Neural progenitor cell (in vitro differentiated cells): ENCODE data around the gene CAV1. TPM values are rescaled to one million over a fixed set of nuclear protein-coding genes. Genes with fewer than 3 reads are reported as not detected.

ENCODE experiments used
- DNase-seq: peaks from one replicate; pipeline ENCODE4 v3.0.0-alpha.2; 2016; ENCODE audit warnings: low spot score
- H2AFZ ChIP-seq: fragments of 200-600 bp; sonication (generic); replicated peaks from 2 replicates; pipeline ENCODE4 v1.6.1; 2016; ENCODE audit warnings: antibody characterized with exemption
- H3F3A ChIP-seq: fragments of 200-600 bp; sonication (generic); 2 replicates; pipeline ENCODE4 v1.6.1; 2016; ENCODE audit warnings: antibody characterized with exemption, low read depth
- H3K27ac ChIP-seq: fragments of 200-600 bp; sonication (generic); 2 replicates; pipeline ENCODE4 v1.5.1; 2016; ENCODE audit warnings: mild to moderate bottlenecking
- H3K27me3 ChIP-seq: fragments of 200-600 bp; sonication (generic); 2 replicates; pipeline ENCODE4 v1.6.1; 2016; ENCODE audit warnings: mild to moderate bottlenecking, moderate library complexity
- H3K36me3 ChIP-seq: fragments of 200-600 bp; sonication (generic); 2 replicates; pipeline ENCODE4 v1.5.1; 2016
- H3K4me1 ChIP-seq: fragments of 200-600 bp; sonication (generic); 2 replicates; pipeline ENCODE4 v1.6.1; 2016; ENCODE audit warnings: mixed run types
- H3K4me2 ChIP-seq: fragments of 200-600 bp; sonication (generic); 2 replicates; pipeline ENCODE4 v1.6.1; 2016
- H3K4me3 ChIP-seq: fragments of 200-600 bp; sonication (generic); 2 replicates; pipeline ENCODE4 v1.5.1; 2016
- H3K79me2 ChIP-seq: fragments of 200-600 bp; sonication (generic); 2 replicates; pipeline ENCODE4 v1.6.1; 2016; ENCODE audit warnings: low read depth
- H3K9ac ChIP-seq: fragments of 200-600 bp; sonication (generic); 2 replicates; pipeline ENCODE4 v1.6.1; 2016
- H3K9me3 ChIP-seq: fragments of 200-600 bp; sonication (generic); 2 replicates; pipeline ENCODE4 v1.5.1; 2016; ENCODE audit warnings: low read depth
- H4K20me1 ChIP-seq: fragments of 200-600 bp; sonication (generic); 2 replicates; pipeline ENCODE4 v1.6.1; 2016; ENCODE audit warnings: low read depth
- H3K27ac Mint-ChIP-seq: 3 replicates; pipeline ENCODE4 v1.8.0; 2021; ENCODE audit warnings: mixed read lengths
- H3K27me3 Mint-ChIP-seq: 2 replicates; pipeline ENCODE4 v1.8.0; 2022; ENCODE audit warnings: low read depth, mild to moderate bottlenecking, inconsistent platforms, moderate library complexity, mixed read lengths; ENCODE audit not compliant: insufficient read depth
- H3K36me3 Mint-ChIP-seq: 3 replicates; pipeline ENCODE4 v1.8.0; 2021; ENCODE audit warnings: mixed read lengths
- H3K4me1 Mint-ChIP-seq: 3 replicates; pipeline ENCODE4 v1.8.0; 2021; ENCODE audit warnings: mixed read lengths
- H3K4me3 Mint-ChIP-seq: 3 replicates; pipeline ENCODE4 v1.8.0; 2021; ENCODE audit warnings: mild to moderate bottlenecking, moderate library complexity, mixed read lengths
- H3K9me3 Mint-ChIP-seq: 3 replicates; pipeline ENCODE4 v1.8.0; 2020; ENCODE audit warnings: mixed read lengths
- CTCF ChIP-seq: fragments of 200-600 bp; sonication (generic); IDR thresholded peaks from 2 replicates; pipeline ENCODE4 v1.5.1; 2017; ENCODE audit warnings: antibody characterized with exemption, mild to moderate bottlenecking
- EZH2 ChIP-seq: fragments of 200-600 bp; sonication (generic); IDR thresholded peaks from 2 replicates; pipeline ENCODE4 v1.6.1; 2017; ENCODE audit warnings: antibody characterized with exemption, mild to moderate bottlenecking, moderate library complexity
- EZH2phosphoT487 ChIP-seq: fragments of 200-600 bp; sonication (generic); IDR thresholded peaks from 2 replicates; pipeline ENCODE4 v1.6.1; 2017; ENCODE audit warnings: antibody characterized with exemption
- total RNA-seq: library from RNA; depleted of rRNA; stranded (reverse); fragments of >200 nt; gene quantifications from 2 replicates; pipeline ENCODE4 v1.2.3, GENCODE V29; 2015; ENCODE audit warnings: low replicate concordance

The CAV1 gene
- total RNA-seq, 1 donor from 2014 or later = 0.19 TPM

- Histone ChIP-seq H3K9me3 (no peaks in the 10 kb centered on the region), H3K4me1 (peaks cover 24% of the 10 kb centered on the region), H2AFZ (peak overlapping the region; percentile 40), H3F3A (peaks cover 17% of the 10 kb centered on the region), H3K36me3 (no peaks in the 10 kb centered on the region), H3K4me3 (no peak overlapping the region), H3K4me2 (peak overlapping the region; percentile 9), H4K20me1 (no peaks in the 10 kb centered on the region), H3K27ac (no peak overlapping the region), H3K79me2 (no peaks in the 10 kb centered on the region), H3K9ac (no peak overlapping the region), H3K27me3 (no peaks in the 10 kb centered on the region)
- TF ChIP-seq EZH2 (no peak), CTCF (no peak), EZH2phosphoT487 (no peak)
- no peak for DNase-seq
- no peaks in the 10 kb centered on the region for H3K27me3 Mint-ChIP-seq
- no peaks in the 10 kb centered on the region for H3K36me3 Mint-ChIP-seq
- H3K4me1 Mint-ChIP-seq = peaks cover 11% of the 10 kb centered on the region
- no peak overlapping the region for H3K27ac Mint-ChIP-seq
- no peak overlapping the region for H3K4me3 Mint-ChIP-seq
- no peaks in the 10 kb centered on the region for H3K9me3 Mint-ChIP-seq
Measured at GRCh38 chr7:116515584-116515983, 9.3 kb upstream of the CAV1 start.

GRCh38 chr7:116516324-116516723 is 8.5 kb upstream of the CAV1 start:
- Histone ChIP-seq H3K4me2 (no peak overlapping the region), H3K4me1 (peaks cover 20% of the 10 kb centered on the region), H3K36me3 (no peaks in the 10 kb centered on the region), H3K79me2 (no peaks in the 10 kb centered on the region), H3K4me3 (no peak overlapping the region), H3K9ac (no peak overlapping the region), H3F3A (peaks cover 15% of the 10 kb centered on the region), H3K27me3 (no peaks in the 10 kb centered on the region), H4K20me1 (no peaks in the 10 kb centered on the region), H2AFZ (no peak overlapping the region), H3K27ac (no peak overlapping the region), H3K9me3 (no peaks in the 10 kb centered on the region)
- H3K9me3 Mint-ChIP-seq = no peaks in the 10 kb centered on the region
- no peak overlapping the region for H3K27ac Mint-ChIP-seq
- no peak overlapping the region for H3K4me3 Mint-ChIP-seq
- DNase-seq = no peak
- peaks cover 9% of the 10 kb centered on the region for H3K4me1 Mint-ChIP-seq
- TF ChIP-seq CTCF (no peak), EZH2phosphoT487 (no peak), EZH2 (no peak)
- H3K36me3 Mint-ChIP-seq = no peaks in the 10 kb centered on the region
- H3K27me3 Mint-ChIP-seq = no peaks in the 10 kb centered on the region

GRCh38 chr7:116517626-116518025 is 7.2 kb upstream of the CAV1 start:
- Mint-ChIP-seq H3K27me3 (peaks cover 1% of the 10 kb centered on the region), H3K4me1 (no peaks in the 10 kb centered on the region), H3K4me3 (no peak overlapping the region), H3K36me3 (no peaks in the 10 kb centered on the region), H3K9me3 (no peaks in the 10 kb centered on the region), H3K27ac (no peak overlapping the region)
- Histone ChIP-seq H3K9me3 (no peaks in the 10 kb centered on the region), H3K36me3 (no peaks in the 10 kb centered on the region), H4K20me1 (no peaks in the 10 kb centered on the region), H2AFZ (no peak overlapping the region), H3K27me3 (no peaks in the 10 kb centered on the region), H3K4me1 (peaks cover 11% of the 10 kb centered on the region), H3K4me2 (no peak overlapping the region), H3K9ac (no peak overlapping the region), H3K4me3 (no peak overlapping the region), H3K79me2 (no peaks in the 10 kb centered on the region), H3K27ac (no peak overlapping the region), H3F3A (peaks cover 6% of the 10 kb centered on the region)
- no peak for DNase-seq
- TF ChIP-seq EZH2phosphoT487 (no peak), EZH2 (no peak), CTCF (no peak)
